SK-MEL-5 (cell line): ENCODE data around the gene PLD5. TPM values are rescaled to one million over a fixed set of nuclear protein-coding genes. Genes with fewer than 3 reads are reported as not detected.
"Not testable (repeated sequence)": the region's sequence is repeated elsewhere in the genome, so short reads cannot be mapped to it uniquely, and the experiment has no call there.

ENCODE experiments used
- DNase-seq: peaks from one replicate; pipeline ENCODE4 v3.0.0-alpha.2; 2016; ENCODE audit warnings: low read depth, low spot score
- in situ Hi-C: cut with HindIII; loops from 2 replicates; pipeline ENCODE4 v1.10.0; 2016; ENCODE audit warnings: low sequenced_read_pairs, high pct_unique_total_duplicates, low pct_unique_long_range_greater_than_20kb
- small RNA-seq, 2 experiments: library from RNA; depleted of rRNA; stranded (forward); fragments of <200 nt; gene quantifications; one replicate each; pipeline ENCODE3, GENCODE V24; 2014
- total RNA-seq: library from RNA; depleted of rRNA; stranded (reverse); fragments of >200 nt; shearing (Covaris generic); gene quantifications from 2 replicates; pipeline ENCODE4 v1.2.3, GENCODE V29; 2014

PLD5 gene
- total RNA-seq, 1 experiment from 2014 or later: not detected

DNA sequence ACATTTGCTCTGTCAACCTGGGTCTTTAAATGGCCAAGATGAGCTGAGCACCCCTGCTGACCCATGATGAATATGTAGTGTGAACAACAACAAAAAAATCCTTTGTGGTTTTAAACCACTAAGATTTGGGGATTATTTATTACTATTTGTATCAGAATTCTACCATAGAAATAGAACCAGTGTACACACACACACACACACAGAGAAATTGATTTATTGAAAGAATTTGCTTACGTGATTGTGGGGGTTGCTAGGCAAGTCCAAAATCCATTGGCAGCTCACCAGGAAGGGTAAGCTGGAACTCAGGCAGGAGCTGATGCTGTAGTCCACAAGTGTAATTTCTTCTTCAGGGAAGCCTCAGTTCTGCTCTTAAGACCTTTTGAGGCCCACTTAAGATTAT lies 443.1 kb downstream of the PLD5 start:
- DNase-seq: no peak
- in situ Hi-C loops: no loop called here

DNA sequence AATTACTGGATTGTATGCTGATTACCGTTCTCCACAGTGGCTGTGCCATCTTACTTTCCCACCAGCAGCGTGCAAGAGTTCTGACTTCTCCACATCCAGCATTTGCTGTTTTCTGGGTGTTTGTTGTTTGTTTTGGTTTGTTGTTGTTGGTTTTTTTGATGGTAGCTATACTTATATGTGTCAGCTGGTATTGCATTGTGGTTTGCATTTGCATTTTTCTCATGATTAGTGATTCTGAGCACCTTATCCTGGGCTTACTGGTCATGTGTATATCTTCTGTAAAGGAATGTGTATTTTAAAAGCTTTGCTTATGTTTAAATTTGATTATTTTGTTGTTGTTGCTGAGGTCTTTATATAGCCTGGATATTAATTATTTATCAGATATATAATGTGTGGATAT lies 458.7 kb downstream of the PLD5 start:
- in situ Hi-C loops: no loop called here
- no peak for DNase-seq

DNA sequence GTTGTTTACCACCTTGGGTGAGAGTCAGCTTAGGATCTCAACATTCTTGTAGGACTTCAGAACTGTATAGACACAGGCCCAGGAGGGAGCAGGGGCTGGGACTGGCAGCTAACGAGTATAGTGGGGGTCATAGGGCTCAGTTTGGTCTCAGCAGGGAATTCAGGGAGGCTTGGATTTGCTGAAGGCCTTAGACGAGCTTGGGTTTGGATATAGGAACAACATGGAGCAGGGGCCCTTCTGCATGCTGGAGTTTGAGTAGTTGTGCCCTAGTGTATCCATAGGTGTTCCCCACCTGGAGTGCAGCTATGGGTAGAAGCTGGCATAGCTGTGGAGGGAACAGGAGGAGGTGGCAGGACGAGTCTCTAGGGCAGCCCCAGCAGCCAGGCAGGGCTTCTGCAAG lies 462.2 kb downstream of the PLD5 start:
- no peak for DNase-seq
- in situ Hi-C loops: no loop called here

DNA sequence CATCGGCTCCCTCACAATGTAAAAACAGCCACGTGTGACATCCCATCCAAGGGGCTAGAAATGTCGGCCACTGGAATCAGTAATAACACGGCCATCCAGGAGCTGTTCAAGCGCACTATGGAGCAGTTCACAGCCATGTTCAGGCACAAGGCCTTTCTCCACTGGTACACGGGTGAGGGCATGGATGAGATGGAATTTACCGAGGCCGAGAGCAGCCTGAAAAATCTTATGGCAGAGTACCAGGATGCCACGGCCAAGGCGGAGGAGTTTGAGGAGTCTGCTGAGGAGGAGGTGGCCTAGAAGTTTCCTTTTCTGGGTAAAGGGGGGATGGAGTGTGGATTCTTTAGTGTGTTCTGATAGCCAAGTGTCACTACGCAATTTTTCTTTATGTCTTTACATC lies 464.5 kb downstream of the PLD5 start:
- no peak for DNase-seq

DNA sequence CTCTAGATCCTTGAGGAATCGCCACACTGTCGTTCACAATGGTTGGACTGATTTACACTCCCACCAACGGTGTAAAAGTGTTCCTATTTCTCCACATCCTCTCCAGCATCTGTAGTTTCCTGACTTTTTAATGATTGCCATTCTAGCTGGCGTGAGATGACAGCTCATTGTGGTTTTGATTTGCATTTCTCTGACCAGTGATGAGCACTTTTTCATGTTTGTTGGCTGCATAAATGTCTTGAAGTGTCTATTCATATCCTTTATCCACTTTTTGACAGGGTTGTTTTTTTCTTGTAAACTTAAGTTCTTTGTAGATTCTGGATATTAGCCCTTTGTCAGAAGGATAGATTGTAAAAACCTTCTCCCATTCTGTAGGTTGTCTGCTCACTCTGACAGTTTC lies 465.9 kb downstream of the PLD5 start:
- DNase-seq, in situ Hi-C loops: not testable (repeated sequence)

More for the DNA sequence above, 464.5 kb downstream of the PLD5 start:
- in situ Hi-C loops: no loop called here

DNA sequence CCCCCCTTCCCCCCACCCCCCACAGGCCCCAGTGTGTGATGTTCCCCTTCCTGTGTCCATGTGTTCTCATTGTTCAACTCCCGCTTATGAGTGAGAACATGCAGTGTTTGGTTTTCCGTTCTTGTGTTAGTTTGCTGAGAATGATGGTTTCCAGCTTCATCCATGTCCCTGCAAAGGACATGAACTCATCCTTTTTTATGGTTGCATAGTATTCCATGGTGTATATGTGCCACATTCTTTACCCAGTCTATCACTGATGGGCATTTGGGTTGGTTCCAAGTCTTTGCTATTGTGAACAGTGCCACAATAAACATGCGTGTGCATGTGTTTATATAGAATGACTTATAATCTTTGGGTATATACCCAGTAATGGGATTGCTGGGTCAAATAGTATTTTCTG lies 466.3 kb downstream of the PLD5 start:
- in situ Hi-C loops, DNase-seq: not testable (repeated sequence)

DNA sequence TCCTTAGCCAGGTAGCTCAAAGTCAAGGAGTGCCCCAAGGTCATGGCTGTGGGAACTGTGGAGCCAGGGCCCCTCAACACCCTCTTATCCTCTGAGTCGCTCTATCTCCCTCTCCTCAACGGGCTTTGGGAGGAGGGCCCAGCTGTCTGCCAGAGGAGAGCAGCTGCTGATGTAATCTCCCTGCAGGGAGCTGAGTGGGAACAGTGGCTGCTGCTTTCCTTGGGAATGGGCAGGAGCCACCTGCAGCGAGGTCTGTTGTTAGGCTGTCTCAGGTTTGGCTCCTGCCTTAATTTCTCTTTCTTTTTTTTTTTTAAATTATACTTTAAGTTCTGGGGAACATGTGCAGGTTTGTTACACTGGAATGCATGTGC lies 466.8 kb downstream of the PLD5 start:
- no peak for DNase-seq
- in situ Hi-C loops: no loop called here

DNA sequence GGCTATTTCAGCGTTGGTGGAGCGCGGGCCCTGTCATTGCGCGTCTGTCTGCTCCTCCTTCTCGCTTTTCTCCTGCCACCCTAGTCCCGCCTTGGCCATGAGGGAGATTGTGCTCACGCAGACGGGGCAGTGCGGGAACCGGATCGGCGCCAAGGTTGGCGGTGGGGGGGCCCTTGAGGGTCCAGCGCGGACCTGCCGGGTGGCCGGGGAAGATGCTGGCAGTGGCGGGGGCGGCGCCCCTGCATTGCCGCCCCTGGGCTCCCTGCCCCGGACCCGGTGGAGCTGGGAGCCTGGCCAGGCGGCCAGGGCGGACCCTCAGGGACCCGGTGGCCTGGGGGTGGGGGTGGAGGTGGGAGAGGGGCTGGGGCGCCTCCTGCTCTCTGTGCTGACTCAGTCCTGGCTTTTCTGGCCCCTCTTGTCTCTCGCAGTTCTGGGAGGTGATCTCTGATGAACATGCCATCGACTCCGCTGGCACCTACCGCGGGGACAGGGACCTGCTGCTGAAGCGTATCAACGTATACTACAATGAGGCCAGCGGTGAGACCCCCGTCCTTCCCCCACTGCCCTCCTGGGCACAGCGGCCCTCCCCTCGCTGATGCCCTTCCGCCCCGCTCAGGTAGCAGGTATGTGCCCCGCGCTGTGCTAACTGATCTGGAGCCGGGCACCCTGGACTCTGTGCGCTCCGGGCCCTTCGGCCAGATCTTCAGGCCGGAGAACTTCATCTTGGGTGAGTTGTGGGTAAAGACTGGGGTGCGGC lies 467.3 kb downstream of the PLD5 start:
- in situ Hi-C loops: no loop called here
- DNase-seq: no peak

DNA sequence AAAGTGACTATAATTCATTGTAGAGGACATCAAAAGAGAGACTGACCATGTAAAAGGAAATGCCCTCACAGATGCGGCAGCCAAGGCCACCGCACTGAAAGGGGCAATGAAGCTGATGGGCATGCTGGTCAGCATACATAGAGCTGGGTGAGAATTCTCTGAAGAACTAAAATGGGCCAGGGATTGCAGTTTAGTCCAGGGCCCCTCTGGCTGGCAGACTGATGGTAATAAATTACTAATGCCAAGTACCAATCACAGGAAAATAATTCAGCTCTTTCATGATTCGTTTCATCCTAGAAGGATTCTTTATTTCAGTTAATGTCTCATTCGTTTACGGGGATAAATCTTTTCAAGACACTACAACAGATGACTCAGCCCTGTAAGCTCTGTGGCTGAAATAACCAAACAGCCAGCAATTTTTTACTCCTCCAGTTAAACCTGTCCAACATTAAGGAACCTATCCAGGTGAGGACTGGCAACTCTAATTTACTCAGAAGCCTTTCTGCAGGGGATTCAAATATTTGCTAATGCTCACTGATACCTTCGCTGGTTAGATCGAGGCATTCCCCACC lies 468.7 kb downstream of the PLD5 start:
- DNase-seq: no peak
- in situ Hi-C loops: no loop called here

DNA sequence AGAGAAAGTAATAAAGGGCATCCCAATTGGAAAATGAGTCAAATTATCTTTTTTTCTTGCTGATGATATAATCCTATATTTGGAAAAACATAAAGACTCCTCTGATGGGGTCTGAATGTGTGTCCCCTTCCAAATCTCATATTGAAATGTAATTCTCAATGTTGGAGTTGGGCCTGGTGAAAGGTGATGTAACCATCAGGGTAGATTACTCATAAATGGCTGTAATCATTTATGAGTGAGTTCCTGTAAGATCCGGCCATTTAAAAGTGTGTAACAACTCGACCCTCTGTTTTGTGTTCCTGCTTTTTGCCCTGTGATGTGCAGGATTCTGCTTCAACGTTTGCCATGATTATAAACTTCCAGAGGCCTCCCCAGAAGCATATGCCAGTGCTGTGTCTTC lies 481.3 kb downstream of the PLD5 start:
- DNase-seq: no peak

DNA sequence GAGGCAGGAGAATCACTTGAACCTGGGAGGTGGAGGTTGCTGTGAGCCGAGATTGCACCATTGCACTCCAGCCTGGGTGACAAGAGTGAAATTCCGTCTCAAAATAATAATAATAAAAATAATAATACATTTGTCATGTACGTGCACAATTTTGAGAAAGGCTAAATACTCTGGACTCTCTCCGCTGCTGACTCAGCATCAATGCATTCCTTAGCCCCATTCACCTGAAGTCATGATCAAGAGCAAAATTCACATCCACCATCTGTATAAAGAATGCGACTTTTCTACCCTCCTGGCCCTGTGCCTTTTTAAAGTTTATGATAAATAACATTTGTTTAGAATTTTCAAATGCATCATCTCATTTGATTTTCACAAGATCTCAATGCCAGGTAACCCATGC lies 490.1 kb downstream of the PLD5 start:
- in situ Hi-C loops: no loop called here
- DNase-seq: no peak

More for the DNA sequence above, 481.3 kb downstream of the PLD5 start:
- in situ Hi-C loops: no loop called here

DNA sequence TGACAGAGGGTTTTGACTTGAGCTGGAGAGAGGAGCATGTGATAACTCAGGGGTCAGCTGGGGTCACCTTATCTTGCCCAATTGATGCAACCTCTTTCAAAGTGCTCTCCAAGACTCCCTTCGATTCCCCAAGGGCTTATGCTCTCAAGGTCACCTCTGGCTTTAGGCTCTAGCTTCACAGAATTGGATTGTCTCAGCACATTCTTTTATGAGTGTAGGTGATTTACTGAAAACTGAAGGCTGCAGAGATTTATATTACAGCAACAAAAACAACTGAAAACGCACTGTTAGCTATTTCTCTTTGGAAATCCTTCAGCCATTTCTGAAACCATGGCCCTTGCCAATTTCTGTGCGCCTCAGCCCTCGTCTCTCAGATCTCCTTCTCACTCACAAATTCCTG lies 491.1 kb downstream of the PLD5 start:
- DNase-seq: no peak
- in situ Hi-C loops: no loop called here

Small RNAs within 50 kb of the gene (small RNA-seq; reads per million reads assigned to genes)
- 0 reads per million in 2 experiments for gene AL360271.2
- 0 reads per million in 2 experiments for gene RN7SKP12
